Activated CD4-positive, alpha-beta memory T cell treated with anti-CD3 and anti-CD28 coated beads for 36 hours (primary cell): Measurements from ENCODE around the gene MGAT4C. TPM values are rescaled to one million over a fixed set of nuclear protein-coding genes. Genes with fewer than 3 reads are reported as not detected.

Experiments used
- CTCF ChIA-PET: fragments of 350-600 bp; sonication (Branson Sonifier 250); formaldehyde crosslinking; loops from one replicate; lab custom pipeline; 2021; ENCODE audit warnings: antibody characterized with exemption, inconsistent platforms; lab: Charles Lee
- POLR2A ChIA-PET: fragments of 350-600 bp; sonication (Branson Sonifier 250); formaldehyde crosslinking; loops from one replicate; lab custom pipeline; 2021; ENCODE audit warnings: antibody characterized with exemption; lab: Charles Lee
- DNase-seq: peaks from one replicate; pipeline ENCODE4 v3.0.0-alpha.2; 2020
- H3K27ac Mint-ChIP-seq: one replicate; pipeline ENCODE4 v1.8.0; 2021; ENCODE audit warnings: mixed read lengths
- H3K27me3 Mint-ChIP-seq: one replicate; pipeline ENCODE4 v1.8.0; 2021; ENCODE audit warnings: mixed read lengths
- H3K36me3 Mint-ChIP-seq: one replicate; pipeline ENCODE4 v1.8.0; 2021; ENCODE audit warnings: mixed read lengths
- H3K4me1 Mint-ChIP-seq: one replicate; pipeline ENCODE4 v1.8.0; 2021; ENCODE audit warnings: low read depth, mixed read lengths
- H3K4me3 Mint-ChIP-seq: one replicate; pipeline ENCODE4 v1.8.0; 2021; ENCODE audit warnings: mild to moderate bottlenecking, mixed read lengths
- H3K9me3 Mint-ChIP-seq: one replicate; pipeline ENCODE4 v1.8.0; 2021; ENCODE audit warnings: mixed read lengths
- intact Hi-C: fragments of 100-400 bp; cut with micrococcal nuclease; formaldehyde crosslinking; loops from one replicate; pipeline ENCODE4 v1.15.1; 2023
- total RNA-seq, 2 experiments: library from RNA; stranded (reverse); gene quantifications; one replicate each; pipeline ENCODE4 v1.2.3, GENCODE V29; 2021

The MGAT4C gene
- total RNA-seq, 2 experiments from 2014 or later: not detected

GRCh38 chr12:85996280-85996679, 259.9 kb downstream of the MGAT4C start:
- peaks cover 39% of the 10 kb centered on the region for H3K9me3 Mint-ChIP-seq
- no peak for DNase-seq
- no peaks in the 10 kb centered on the region for H3K27me3 Mint-ChIP-seq
- ChIA-PET POLR2A (no interaction called here), CTCF (no interaction called here)
- intact Hi-C loops: no loop called here
- H3K36me3 Mint-ChIP-seq: no peaks in the 10 kb centered on the region
- no peaks in the 10 kb centered on the region for H3K4me1 Mint-ChIP-seq
- H3K4me3 Mint-ChIP-seq: no peak overlapping the region
- no peak overlapping the region for H3K27ac Mint-ChIP-seq

GRCh38 chr12:85993746-85994145, 262.4 kb downstream of the MGAT4C start:
- Mint-ChIP-seq H3K36me3 (no peaks in the 10 kb centered on the region), H3K9me3 (peaks cover 34% of the 10 kb centered on the region), H3K4me1 (no peaks in the 10 kb centered on the region), H3K27me3 (no peaks in the 10 kb centered on the region), H3K27ac (no peak overlapping the region), H3K4me3 (no peak overlapping the region)
- CTCF ChIA-PET: no interaction called here
- intact Hi-C loops: no loop called here
- DNase-seq: no peak
- POLR2A ChIA-PET: no interaction called here

- Mint-ChIP-seq H3K27me3 (no peaks in the 10 kb centered on the region), H3K9me3 (peaks cover 6% of the 10 kb centered on the region), H3K4me1 (no peaks in the 10 kb centered on the region), H3K36me3 (no peaks in the 10 kb centered on the region), H3K27ac (no peak overlapping the region), H3K4me3 (no peak overlapping the region)
- ChIA-PET POLR2A (no interaction called here), CTCF (no interaction called here)
- intact Hi-C loops: no loop called here
- no peak for DNase-seq
Measured at GRCh38 chr12:85985996-85986395, 270.2 kb downstream of the MGAT4C start.

GRCh38 chr12:85983601-85984000, 272.6 kb downstream of the MGAT4C start:
- DNase-seq: no peak
- Mint-ChIP-seq H3K27ac (no peak overlapping the region), H3K9me3 (peaks cover 4% of the 10 kb centered on the region), H3K36me3 (no peaks in the 10 kb centered on the region), H3K4me1 (no peaks in the 10 kb centered on the region), H3K4me3 (no peak overlapping the region), H3K27me3 (no peaks in the 10 kb centered on the region)
- POLR2A ChIA-PET: no interaction called here
- intact Hi-C loops: no loop called here
- CTCF ChIA-PET: no interaction called here

GRCh38 chr12:85979641-85980040, 276.6 kb downstream of the MGAT4C start:
- H3K27ac Mint-ChIP-seq: no peak overlapping the region
- no peak overlapping the region for H3K4me3 Mint-ChIP-seq
- H3K27me3 Mint-ChIP-seq: no peaks in the 10 kb centered on the region
- DNase-seq: no peak
- POLR2A ChIA-PET: no interaction called here
- intact Hi-C loops: no loop called here
- no peaks in the 10 kb centered on the region for H3K4me1 Mint-ChIP-seq
- CTCF ChIA-PET: no interaction called here
- H3K36me3 Mint-ChIP-seq: no peaks in the 10 kb centered on the region
- H3K9me3 Mint-ChIP-seq: peaks cover 2% of the 10 kb centered on the region

- no peaks in the 10 kb centered on the region for H3K4me1 Mint-ChIP-seq
- no peaks in the 10 kb centered on the region for H3K9me3 Mint-ChIP-seq
- H3K27ac Mint-ChIP-seq: no peak overlapping the region
- no peaks in the 10 kb centered on the region for H3K36me3 Mint-ChIP-seq
- intact Hi-C loops: no loop called here
- no peaks in the 10 kb centered on the region for H3K27me3 Mint-ChIP-seq
- ChIA-PET POLR2A (no interaction called here), CTCF (no interaction called here)
- no peak overlapping the region for H3K4me3 Mint-ChIP-seq
- no peak for DNase-seq
Measured at GRCh38 chr12:85975716-85976115, 280.5 kb downstream of the MGAT4C start.

GRCh38 chr12:85971800-85972199, 284.4 kb downstream of the MGAT4C start:
- H3K4me1 Mint-ChIP-seq: no peaks in the 10 kb centered on the region
- no peak overlapping the region for H3K4me3 Mint-ChIP-seq
- H3K27ac Mint-ChIP-seq: no peak overlapping the region
- POLR2A ChIA-PET: no interaction called here
- H3K36me3 Mint-ChIP-seq: no peaks in the 10 kb centered on the region
- DNase-seq: no peak
- CTCF ChIA-PET: no interaction called here
- H3K27me3 Mint-ChIP-seq: no peaks in the 10 kb centered on the region
- H3K9me3 Mint-ChIP-seq: no peaks in the 10 kb centered on the region
- intact Hi-C loops: no loop called here

- DNase-seq: no peak
- no peaks in the 10 kb centered on the region for H3K27me3 Mint-ChIP-seq
- ChIA-PET POLR2A (no interaction called here), CTCF (no interaction called here)
- H3K4me3 Mint-ChIP-seq: no peak overlapping the region
- H3K9me3 Mint-ChIP-seq: peaks cover 2% of the 10 kb centered on the region
- H3K27ac Mint-ChIP-seq: no peak overlapping the region
- intact Hi-C loops: no loop called here
- no peaks in the 10 kb centered on the region for H3K36me3 Mint-ChIP-seq
- no peaks in the 10 kb centered on the region for H3K4me1 Mint-ChIP-seq
Measured at GRCh38 chr12:85968606-85969005, 287.6 kb downstream of the MGAT4C start.

GRCh38 chr12:85963326-85963725, 292.9 kb downstream of the MGAT4C start:
- CTCF ChIA-PET: no interaction called here
- no peak overlapping the region for H3K4me3 Mint-ChIP-seq
- POLR2A ChIA-PET: no interaction called here
- H3K27ac Mint-ChIP-seq: no peak overlapping the region
- H3K36me3 Mint-ChIP-seq: no peaks in the 10 kb centered on the region
- no peak for DNase-seq
- H3K9me3 Mint-ChIP-seq: peaks cover 2% of the 10 kb centered on the region
- H3K27me3 Mint-ChIP-seq: no peaks in the 10 kb centered on the region
- H3K4me1 Mint-ChIP-seq: no peaks in the 10 kb centered on the region
- intact Hi-C loops: no loop called here

GRCh38 chr12:85956081-85956480, 300.1 kb downstream of the MGAT4C start:
- Mint-ChIP-seq H3K4me3 (no peak overlapping the region), H3K9me3 (no peaks in the 10 kb centered on the region), H3K27ac (no peak overlapping the region), H3K4me1 (no peaks in the 10 kb centered on the region), H3K36me3 (no peaks in the 10 kb centered on the region), H3K27me3 (no peaks in the 10 kb centered on the region)
- no peak for DNase-seq
- ChIA-PET CTCF (no interaction called here), POLR2A (no interaction called here)
- intact Hi-C loops: no loop called here

GRCh38 chr12:85955127-85955526, 301.1 kb downstream of the MGAT4C start:
- Mint-ChIP-seq H3K9me3 (no peaks in the 10 kb centered on the region), H3K4me1 (no peaks in the 10 kb centered on the region), H3K27me3 (no peaks in the 10 kb centered on the region), H3K36me3 (no peaks in the 10 kb centered on the region), H3K4me3 (no peak overlapping the region), H3K27ac (no peak overlapping the region)
- no peak for DNase-seq
- intact Hi-C loops: no loop called here
- ChIA-PET POLR2A (no interaction called here), CTCF (no interaction called here)

GRCh38 chr12:85951823-85952222, 304.4 kb downstream of the MGAT4C start:
- H3K36me3 Mint-ChIP-seq: no peaks in the 10 kb centered on the region
- no peak overlapping the region for H3K4me3 Mint-ChIP-seq
- intact Hi-C loops: no loop called here
- no peak for DNase-seq
- peaks cover 6% of the 10 kb centered on the region for H3K9me3 Mint-ChIP-seq
- H3K27ac Mint-ChIP-seq: no peak overlapping the region
- no peaks in the 10 kb centered on the region for H3K4me1 Mint-ChIP-seq
- ChIA-PET POLR2A (no interaction called here), CTCF (interaction anchor here (0.9 kb wide), 1 partner anchor 29 kb away, joined by 3 read pairs; no protein-coding TSS in a partner anchor)
- no peaks in the 10 kb centered on the region for H3K27me3 Mint-ChIP-seq

- Mint-ChIP-seq H3K4me3 (no peak overlapping the region), H3K27ac (no peak overlapping the region), H3K27me3 (no peaks in the 10 kb centered on the region), H3K4me1 (no peaks in the 10 kb centered on the region), H3K36me3 (no peaks in the 10 kb centered on the region), H3K9me3 (peaks cover 9% of the 10 kb centered on the region)
- DNase-seq: no peak
- ChIA-PET CTCF (no interaction called here), POLR2A (no interaction called here)
- intact Hi-C loops: no loop called here
Measured at GRCh38 chr12:85949253-85949652, 306.9 kb downstream of the MGAT4C start.
